Ascending aorta (tissue), 2 donors: ENCODE results near the gene KDM2A. TPM values are rescaled to one million over a fixed set of nuclear protein-coding genes. Genes with fewer than 3 reads are reported as not detected.

ENCODE experiments used
- DNase-seq, 2 donors: peaks; one replicate each; pipeline ENCODE4 v3.0.0-alpha.2; 2019; ENCODE audit warnings: low spot score in 2 of 2
- H3K27ac ChIP-seq, 2 donors: fragments of 200-600 bp; sonication (generic); one replicate each; pipeline ENCODE4 v1.5.1; 2016 to 2017; ENCODE audit warnings: mild to moderate bottlenecking in 1 of 2
- H3K27me3 ChIP-seq: fragments of 200-600 bp; sonication (generic); one replicate; pipeline ENCODE4 v1.5.1; 2017
- H3K36me3 ChIP-seq, 2 donors: fragments of 200-600 bp; sonication (generic); one replicate each; pipeline ENCODE4 v1.5.1; 2016
- H3K4me1 ChIP-seq, 2 donors: fragments of 200-600 bp; sonication (generic); one replicate each; pipeline ENCODE4 v1.5.1; 2016 to 2017; ENCODE audit warnings: mild to moderate bottlenecking in 1 of 2
- H3K4me3 ChIP-seq, 2 donors: fragments of 200-600 bp; sonication (generic); one replicate each; pipeline ENCODE4 v1.5.1; 2016 to 2017; ENCODE audit warnings: mild to moderate bottlenecking in 1 of 2
- H3K9me3 ChIP-seq, 2 donors: fragments of 200-600 bp; sonication (generic); one replicate each; pipeline ENCODE4 v1.5.1; 2016
- CTCF ChIP-seq, 3 experiments: fragments of 200-600 bp in 2 of 3; fragments of 450-650 bp in 1 of 3; sonication (generic) in 2 of 3; IDR thresholded peaks; one replicate each; pipeline ENCODE4 v1.5.1; 2016 to 2019; ENCODE audit warnings: antibody characterized with exemption in 3 of 3, mild to moderate bottlenecking in 1 of 3, moderate library complexity in 1 of 3
- intact Hi-C: fragments of 100-400 bp; cut with DNase I; formaldehyde crosslinking; loops from one replicate; pipeline ENCODE4 v1.15.1; 2023
- total RNA-seq: library from RNA; depleted of rRNA; stranded (reverse); fragments of >200 nt; gene quantifications from one replicate; pipeline ENCODE4 v1.1.0, GENCODE V29; 2016

The KDM2A gene
- total RNA-seq, 1 donor from 2014 or later: 129 TPM

- no peak for TF ChIP-seq CTCF (IDR thresholded peaks at IDR 0.05)
- Histone ChIP-seq H3K9me3 (no peaks in the 10 kb centered on the region), H3K27ac (peak overlapping the region; percentile 91 to 98), H3K4me3 (peak overlapping the region in 1 of 2 donors; percentile 76), H3K4me1 (peaks cover 14 to 38% of the 10 kb centered on the region in 2 donors), H3K27me3 (no peaks in the 10 kb centered on the region), H3K36me3 (peaks cover 18 to 39% of the 10 kb centered on the region in 2 donors)
- intact Hi-C loops: no loop called here
- DNase-seq: no peak
Observed at GRCh38 chr11:67290801-67291200, 171.7 kb downstream of the KDM2A start.

GRCh38 chr11:67291481-67292381 is 172.7 kb downstream of the KDM2A start:
- Histone ChIP-seq H3K4me3 (no peak overlapping the region), H3K27ac (peak overlapping the region in 1 of 2 donors; percentile 91), H3K27me3 (no peaks in the 10 kb centered on the region), H3K9me3 (no peaks in the 10 kb centered on the region), H3K4me1 (peaks cover 14 to 38% of the 10 kb centered on the region in 2 donors), H3K36me3 (peaks cover 17 to 40% of the 10 kb centered on the region in 2 donors)
- no peak for DNase-seq
- intact Hi-C loops: no loop called here
- no peak for TF ChIP-seq CTCF (IDR thresholded peaks at IDR 0.05)

GRCh38 chr11:67292671-67293070 is 173.6 kb downstream of the KDM2A start:
- peaks cover 12 to 32% of the 10 kb centered on the region in 2 donors for H3K4me1 ChIP-seq
- no peak overlapping the region for H3K27ac ChIP-seq
- DNase-seq: no peak
- TF ChIP-seq CTCF (IDR thresholded peaks at IDR 0.05): no peak
- no peaks in the 10 kb centered on the region for H3K9me3 ChIP-seq
- no peak overlapping the region for H3K4me3 ChIP-seq
- H3K36me3 ChIP-seq: peaks cover 17 to 43% of the 10 kb centered on the region in 2 donors
- H3K27me3 ChIP-seq: no peaks in the 10 kb centered on the region
- intact Hi-C loops: no loop called here

- H3K27me3 ChIP-seq: no peaks in the 10 kb centered on the region
- intact Hi-C loops: no loop called here
- TF ChIP-seq CTCF (IDR thresholded peaks at IDR 0.05): no peak
- H3K36me3 ChIP-seq: peaks cover 17 to 43% of the 10 kb centered on the region in 2 donors
- no peak overlapping the region for H3K4me3 ChIP-seq
- H3K27ac ChIP-seq: no peak overlapping the region
- DNase-seq: no peak
- peaks cover 7 to 28% of the 10 kb centered on the region in 2 donors for H3K4me1 ChIP-seq
- no peaks in the 10 kb centered on the region for H3K9me3 ChIP-seq
Observed at GRCh38 chr11:67293090-67293489, 174.0 kb downstream of the KDM2A start.

- H3K27ac ChIP-seq: no peak overlapping the region
- intact Hi-C loops: no loop called here
- H3K4me3 ChIP-seq: no peak overlapping the region
- no peak for TF ChIP-seq CTCF (IDR thresholded peaks at IDR 0.05)
- no peaks in the 10 kb centered on the region for H3K27me3 ChIP-seq
- no peaks in the 10 kb centered on the region for H3K9me3 ChIP-seq
- peaks cover 39 to 60% of the 10 kb centered on the region in 2 donors for H3K36me3 ChIP-seq
- peaks cover 0 to 13% of the 10 kb centered on the region in 2 donors for H3K4me1 ChIP-seq
- no peak for DNase-seq
Observed at GRCh38 chr11:67295846-67296245, 176.8 kb downstream of the KDM2A start.
